Aorta (tissue), 5 donors: ENCODE data around the gene CFDP1. TPM values are rescaled to one million over a fixed set of nuclear protein-coding genes. Genes with fewer than 3 reads are reported as not detected.

Experiments used
- ATAC-seq: fragments of 200-7000 bp; cut with Tn5 transposase; one replicate; pipeline ENCODE4 v1.9.1; 2022; ENCODE audit warnings: moderate library complexity; ENCODE audit not compliant: low FRiP score
- DNase-seq, 2 donors: peaks; one replicate each; pipeline ENCODE4 v3.0.0-alpha.2; 2020
- H3K27ac ChIP-seq, 2 donors: one replicate each; pipeline ENCODE4 v1.5.1; 2013; ENCODE audit warnings: low read length in 2 of 2, mild to moderate bottlenecking in 2 of 2, moderate library complexity in 2 of 2, control low read depth in 1 of 2, inconsistent platforms in 1 of 2, low read depth in 1 of 2
- H3K27me3 ChIP-seq, 2 donors: one replicate each; pipeline ENCODE4 v1.6.1; 2013; ENCODE audit warnings: control low read depth in 1 of 2, low read length in 1 of 2, mild to moderate bottlenecking in 1 of 2, moderate library complexity in 1 of 2; ENCODE audit not compliant: insufficient read depth in 2 of 2, control insufficient read depth in 1 of 2
- H3K36me3 ChIP-seq, 2 donors: one replicate each; pipeline ENCODE4 v1.6.1; 2013; ENCODE audit warnings: control low read depth in 1 of 2, low read length in 1 of 2, mild to moderate bottlenecking in 1 of 2; ENCODE audit not compliant: insufficient read depth in 2 of 2, control insufficient read depth in 1 of 2
- H3K4me1 ChIP-seq, 2 donors: one replicate each; pipeline ENCODE4 v1.6.1; 2013; ENCODE audit warnings: low read length in 2 of 2, control low read depth in 1 of 2, mild to moderate bottlenecking in 1 of 2, moderate library complexity in 1 of 2; ENCODE audit not compliant: insufficient read depth in 2 of 2, control insufficient read depth in 1 of 2
- H3K4me3 ChIP-seq, 2 donors: one replicate each; pipeline ENCODE4 v1.5.1; 2013; ENCODE audit warnings: low read length in 2 of 2, control low read depth in 1 of 2, mild to moderate bottlenecking in 1 of 2
- H3K9me3 ChIP-seq: one replicate; pipeline ENCODE4 v1.6.1; 2013; ENCODE audit warnings: mild to moderate bottlenecking, low read length; ENCODE audit not compliant: control insufficient read depth
- WGBS, 2 donors: extraction: QIAGEN DNeasy Blood & Tissue Kit; methylation state at CpG; one replicate each; pipeline ENCODE4 v1.1.7; 2013; 5-methylcytosine and 5-hydroxymethylcytosine counted together
- intact Hi-C, 2 donors: fragments of 100-400 bp; cut with DNase I; formaldehyde crosslinking; loops; one replicate each; pipeline versions ENCODE4 v1.14.2 to v1.15.0; 2022
- polyA plus RNA-seq, 2 donors: library from polyadenylated mRNA; stranded (reverse); fragments of 200-250 nt; gene quantifications; one replicate each; pipeline ENCODE4 v1.2.3, GENCODE V29; 2013
- total RNA-seq, 2 donors: library from RNA; stranded (reverse); fragmentation: NEBNext Ultra II Directional; extraction: Animal tissue kit (Norgen Biotek cat#: 25700); gene quantifications; one replicate each; pipeline ENCODE4 v1.2.1, GENCODE V29; 2021
- donor health status: healthy with polysubstance abuse.
- donor health status: Bipolar disorder and iron deficiency.
- donor health status: DM: no; HTN: no; CAD: no.
- donor health status: DM: no; HTN: no; CAD: no.
- donor health status: DM: yes; HTN: yes; CAD: no.

CFDP1 gene
- total and polyA plus RNA-seq, 4 donors = 52.8 to 111 (median 57.5) TPM

DNA sequence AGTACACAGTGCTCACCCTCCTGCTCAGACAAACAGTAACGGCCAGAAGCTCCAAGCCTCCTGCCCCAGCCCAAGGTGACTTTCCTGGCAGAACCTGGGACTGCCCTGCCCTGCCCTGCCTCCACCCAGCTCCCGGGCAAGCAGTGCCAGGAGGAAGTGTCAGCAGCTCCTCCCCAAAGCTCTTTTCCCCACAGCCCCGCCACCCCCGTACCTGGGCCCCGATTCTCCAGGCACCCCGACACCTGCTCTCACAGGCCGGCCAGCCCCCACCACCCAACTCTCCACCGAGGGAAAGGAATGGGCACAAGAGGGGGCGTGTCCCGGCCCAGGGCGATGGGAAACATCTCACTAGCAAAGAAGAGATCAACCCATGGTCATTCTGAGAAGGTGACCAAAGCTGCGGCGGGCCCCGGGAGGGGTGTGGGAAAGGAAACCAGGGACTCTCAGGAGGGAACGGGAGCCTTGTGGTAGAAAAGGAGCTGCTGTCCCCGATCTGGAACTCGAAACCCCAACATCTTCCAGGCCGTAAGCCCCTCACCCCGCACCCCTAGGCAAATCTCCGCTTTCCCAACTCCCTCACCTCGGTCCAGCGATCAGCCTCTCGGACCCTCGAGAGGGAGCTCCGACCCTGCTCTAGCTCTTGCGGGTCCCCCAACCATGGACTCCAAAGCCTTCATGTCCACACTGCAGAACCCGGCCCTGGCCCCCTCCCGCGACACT is 183.1 kb downstream of the CFDP1 start:
- no peaks in the 10 kb centered on the region for H3K27me3 ChIP-seq
- H3K4me3 ChIP-seq = peak overlapping the region; percentile 69 to 82
- no peaks in the 10 kb centered on the region for H3K9me3 ChIP-seq
- ATAC-seq (no peak), DNase-seq (peak in 1 of 2 donors; percentile 56)
- no peaks in the 10 kb centered on the region for H3K36me3 ChIP-seq
- intact Hi-C loops = loop anchor here in 1 of 2 donors (5.0 kb wide), 1 partner anchor 57 kb away; no protein-coding TSS in a partner anchor
- H3K27ac ChIP-seq = peak overlapping the region; percentile 10 to 87
- peaks cover 0 to 8% of the 10 kb centered on the region in 2 donors for H3K4me1 ChIP-seq
- 0 to 1% methylated on average over 24 to 29 of the region's 29 CpGs for WGBS, 2 donors

DNA sequence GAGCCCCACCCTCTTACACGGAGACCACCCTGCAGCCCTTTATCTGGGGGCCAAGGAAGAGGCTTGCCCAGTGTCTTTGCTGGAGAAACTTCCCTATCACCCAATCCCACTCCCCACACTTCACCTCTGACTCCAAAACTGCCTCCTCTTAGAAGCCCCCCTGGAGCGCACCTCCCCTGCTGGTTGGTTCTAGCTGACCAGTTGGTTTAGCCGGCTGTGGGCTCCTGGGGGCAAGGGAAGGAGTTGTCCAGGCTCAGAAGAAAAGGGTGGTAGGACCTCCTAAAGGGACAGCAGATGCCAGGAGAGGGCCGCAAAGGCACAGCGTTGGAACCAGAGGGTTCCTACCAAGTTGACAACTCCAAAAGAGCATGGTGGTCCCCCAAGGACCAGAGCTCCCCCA is 183.9 kb downstream of the CFDP1 start:
- H3K4me3 ChIP-seq = no peak overlapping the region
- intact Hi-C loops = no loop called here
- peak overlapping the region; percentile 24 to 87 for H3K27ac ChIP-seq
- H3K27me3 ChIP-seq = no peaks in the 10 kb centered on the region
- no peaks in the 10 kb centered on the region for H3K36me3 ChIP-seq
- 23 to 36% methylated on average over 5 of the region's 5 CpGs for WGBS, 2 donors
- H3K4me1 ChIP-seq = peaks cover 0 to 8% of the 10 kb centered on the region in 2 donors
- no peaks in the 10 kb centered on the region for H3K9me3 ChIP-seq
- no peak for DNase-seq
- no peak for ATAC-seq

DNA sequence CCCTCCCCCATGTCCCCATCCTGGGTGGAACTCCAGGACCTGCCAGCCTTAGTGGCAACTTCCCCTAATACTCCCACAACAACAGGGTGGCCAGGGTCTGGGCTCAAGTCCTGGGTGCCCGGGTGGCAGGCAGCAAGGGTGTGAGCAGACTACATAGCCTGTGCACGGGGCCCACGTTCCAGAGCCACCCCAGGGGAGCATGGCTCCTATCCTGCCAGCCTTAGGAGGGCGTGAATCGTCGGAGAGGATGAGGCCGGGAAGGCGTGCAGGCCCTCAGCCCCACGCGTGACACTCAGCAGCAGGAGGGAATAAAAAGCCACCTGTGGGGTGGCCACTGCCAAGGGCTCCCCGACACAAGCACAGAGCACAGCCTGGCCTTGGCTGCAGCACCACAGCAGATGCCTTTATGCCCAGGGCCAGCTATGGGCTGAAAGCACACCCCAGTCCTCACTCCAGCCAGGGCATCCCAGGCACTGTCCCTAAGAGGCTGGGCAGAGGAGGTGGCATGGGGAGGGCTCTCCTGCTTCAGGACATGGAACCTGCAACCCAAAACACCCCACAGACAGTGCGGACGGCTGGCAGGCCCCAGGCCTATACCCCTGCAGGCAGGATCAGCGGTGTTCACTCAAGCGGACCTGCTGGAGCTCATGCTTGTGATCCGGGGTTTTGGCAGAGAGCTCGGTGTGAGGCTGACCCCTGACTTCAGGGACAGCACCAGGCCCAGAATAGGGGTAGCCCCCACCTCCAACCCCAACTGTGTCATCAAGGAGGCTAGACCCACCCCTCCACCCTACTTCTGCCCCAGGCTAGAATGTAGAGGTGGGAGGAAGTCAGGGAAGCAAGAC is 184.5 kb downstream of the CFDP1 start:
- Histone ChIP-seq H3K27me3 (no peaks in the 10 kb centered on the region), H3K4me3 (no peak overlapping the region), H3K27ac (peak overlapping the region; percentile 52 to 87), H3K4me1 (peaks cover 0 to 8% of the 10 kb centered on the region in 2 donors), H3K36me3 (no peaks in the 10 kb centered on the region), H3K9me3 (no peaks in the 10 kb centered on the region)
- ATAC-seq = no peak
- WGBS, 2 donors = 11 to 13% methylated on average over 17 of the region's 17 CpGs
- DNase-seq = peak in 1 of 2 donors; percentile 50
- intact Hi-C loops = no loop called here

DNA sequence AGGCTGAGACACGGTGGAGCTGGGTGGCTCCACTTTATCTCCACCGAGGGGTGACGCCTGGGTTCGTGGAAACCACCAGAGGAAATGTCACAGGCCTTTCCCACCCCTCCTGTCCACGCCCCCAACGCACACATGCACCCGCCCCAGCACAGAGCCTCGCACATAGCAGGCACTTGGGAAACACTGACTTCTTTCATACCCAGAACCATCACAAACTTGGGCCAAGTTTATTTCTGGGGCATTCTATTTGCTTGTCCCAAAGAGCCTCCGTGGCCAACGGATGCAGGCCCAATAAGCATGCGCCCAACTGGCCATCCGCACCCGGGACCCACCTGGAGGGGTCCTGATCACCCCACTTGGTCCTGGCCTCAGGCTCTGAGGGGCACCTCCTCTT is 185.2 kb downstream of the CFDP1 start:
- intact Hi-C loops = no loop called here
- DNase-seq (peak in 1 of 2 donors; percentile 63), ATAC-seq (no peak)
- H3K27ac ChIP-seq = peak overlapping the region; percentile 52 to 87
- H3K4me3 ChIP-seq = no peak overlapping the region
- H3K36me3 ChIP-seq = no peaks in the 10 kb centered on the region
- H3K4me1 ChIP-seq = peaks cover 0 to 8% of the 10 kb centered on the region in 2 donors
- 5 to 8% methylated on average over 13 of the region's 13 CpGs for WGBS, 2 donors
- no peaks in the 10 kb centered on the region for H3K27me3 ChIP-seq
- no peaks in the 10 kb centered on the region for H3K9me3 ChIP-seq

DNA sequence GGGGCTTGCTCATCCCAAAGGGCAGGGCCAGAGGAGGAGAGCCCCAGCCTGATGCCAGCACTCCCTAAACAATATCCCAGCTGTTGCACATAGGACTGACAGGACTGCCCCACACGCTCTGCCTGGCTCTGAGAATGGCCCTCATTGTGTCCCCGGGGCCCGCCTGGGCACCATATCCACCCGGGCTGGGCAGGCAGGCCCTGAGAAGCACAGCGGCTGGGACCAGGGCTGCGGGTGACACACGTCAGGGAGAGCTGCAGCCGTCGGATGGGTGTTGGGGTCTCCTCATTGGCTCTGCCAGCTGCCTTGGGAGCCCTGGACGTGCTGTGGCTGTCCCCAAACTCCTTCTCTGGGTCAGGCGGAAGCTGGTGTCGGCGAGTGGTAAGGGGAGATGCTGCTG is 186.1 kb downstream of the CFDP1 start:
- WGBS, 2 donors = 26 to 31% methylated on average over 13 of the region's 13 CpGs
- Histone ChIP-seq H3K27me3 (no peaks in the 10 kb centered on the region), H3K27ac (peak overlapping the region; percentile 34 to 87), H3K4me3 (no peak overlapping the region), H3K4me1 (peaks cover 0 to 8% of the 10 kb centered on the region in 2 donors), H3K36me3 (no peaks in the 10 kb centered on the region), H3K9me3 (no peaks in the 10 kb centered on the region)
- peak in 1 of 2 donors; percentile 45 for DNase-seq
- no peak for ATAC-seq
- intact Hi-C loops = no loop called here

DNA sequence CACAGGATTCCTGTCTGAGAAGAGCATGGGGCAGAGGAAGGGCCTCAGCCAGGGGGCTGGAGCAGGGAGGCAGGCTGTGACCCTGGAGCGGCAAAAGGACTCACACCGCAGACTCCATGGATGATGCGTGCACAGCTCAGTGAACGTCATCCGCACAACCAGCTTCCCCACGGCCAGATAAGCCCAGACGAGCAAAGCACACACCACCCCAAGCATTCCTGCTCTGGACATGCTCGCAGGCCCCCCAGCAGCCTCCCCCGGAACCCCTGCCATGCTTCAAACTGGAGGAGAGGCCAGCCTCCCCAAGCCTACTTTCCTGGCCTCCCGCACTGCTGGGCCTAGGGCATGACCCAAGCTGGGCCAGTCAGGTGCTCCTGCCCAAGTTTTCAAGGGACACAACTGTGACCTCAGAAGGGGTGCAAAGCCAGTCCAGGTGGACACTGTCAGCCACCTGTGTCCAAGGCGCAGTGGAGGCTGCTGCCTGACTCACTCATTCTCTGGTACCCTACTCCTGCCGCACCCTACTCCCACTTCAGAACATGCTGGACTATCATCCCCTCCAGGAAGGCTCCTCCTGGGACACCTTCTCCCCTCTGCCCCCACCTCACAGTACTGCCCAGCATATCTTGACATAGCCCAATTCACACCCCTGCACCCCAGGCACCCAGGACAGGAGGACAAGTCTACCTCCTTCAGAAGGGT is 186.6 kb downstream of the CFDP1 start:
- WGBS, 2 donors = 66 to 70% methylated on average over 12 of the region's 12 CpGs
- H3K9me3 ChIP-seq = no peaks in the 10 kb centered on the region
- no peaks in the 10 kb centered on the region for H3K27me3 ChIP-seq
- no peaks in the 10 kb centered on the region for H3K36me3 ChIP-seq
- intact Hi-C loops = no loop called here
- peak overlapping the region; percentile 71 to 87 for H3K27ac ChIP-seq
- ATAC-seq = no peak
- no peak overlapping the region for H3K4me3 ChIP-seq
- H3K4me1 ChIP-seq = peaks cover 0 to 8% of the 10 kb centered on the region in 2 donors
- DNase-seq = no peak

DNA sequence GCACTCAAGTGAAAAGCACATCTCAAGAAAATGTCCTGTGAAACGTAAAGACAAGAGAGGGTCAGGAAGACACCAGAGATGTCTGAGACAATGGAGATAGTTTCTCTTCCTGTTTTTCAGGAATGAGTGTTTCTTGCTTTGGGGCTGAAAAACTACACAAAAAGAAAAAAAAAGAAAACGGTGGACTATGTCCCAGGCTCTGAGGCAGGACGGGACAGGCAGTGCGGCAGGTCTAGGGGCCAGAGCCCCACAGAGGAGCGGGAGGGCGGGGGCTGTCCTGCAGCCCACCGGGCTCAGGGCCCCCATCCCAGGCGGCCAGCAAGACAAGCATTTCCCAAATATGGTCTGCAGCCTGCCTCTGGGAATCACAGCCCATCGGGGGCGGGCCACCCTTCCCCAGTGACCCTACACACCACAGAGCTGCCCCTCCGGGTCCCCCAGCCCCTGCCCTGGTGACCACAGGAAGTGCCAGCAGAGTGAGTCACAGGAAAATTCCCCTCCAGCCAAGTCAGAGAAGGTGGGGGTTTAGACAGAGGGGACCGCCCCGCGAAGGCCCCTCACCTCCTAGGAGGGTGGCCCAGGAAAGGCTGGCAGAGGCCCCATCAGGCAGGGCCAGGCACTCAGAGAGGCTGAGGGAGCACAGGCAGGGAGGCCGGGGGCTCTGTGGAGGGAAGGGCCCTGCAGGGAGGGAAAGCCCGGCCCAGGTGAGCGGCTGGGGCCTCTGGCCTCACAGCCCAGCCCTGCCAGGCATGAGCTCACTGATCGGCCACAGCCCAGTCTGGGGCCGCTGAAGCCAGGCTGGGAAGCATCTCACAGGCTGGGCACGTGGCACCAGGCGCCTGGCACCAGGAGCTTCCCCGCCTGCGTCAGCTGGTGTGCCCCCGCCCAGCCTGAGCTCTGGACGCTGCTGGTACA is 188.2 kb downstream of the CFDP1 start:
- ATAC-seq (peak; percentile 87), DNase-seq (peak; percentile 95 to 97)
- H3K4me3 ChIP-seq = no peak overlapping the region
- no peaks in the 10 kb centered on the region for H3K9me3 ChIP-seq
- no peaks in the 10 kb centered on the region for H3K27me3 ChIP-seq
- H3K27ac ChIP-seq = peak overlapping the region; percentile 64 to 95
- 1 to 5% methylated on average over 23 to 25 of the region's 25 CpGs for WGBS, 2 donors
- intact Hi-C loops = no loop called here
- H3K4me1 ChIP-seq = peaks cover 0 to 8% of the 10 kb centered on the region in 2 donors
- no peaks in the 10 kb centered on the region for H3K36me3 ChIP-seq
